Measurements from ENCODE around the gene UGT2B10.
"Not testable (repeated sequence)": the region's sequence is repeated elsewhere in the genome, so short reads cannot be mapped to it uniquely, and the experiment has no call there.

UGT2B10 gene

GRCh38 chr4:68815617-68816409 is at the start of gene UGT2B10:
Gene UGT2B10 (plus strand): TSS chr4:68815994. CDS start chr4:68816020, 26 bp downstream.
- DNase-seq = not testable (repeated sequence)

- not testable (repeated sequence) for DNase-seq
Observed at GRCh38 chr4:68771836-68772235, 44.0 kb upstream of the UGT2B10 start.

- DNase-seq = no peak
Observed at GRCh38 chr4:68773699-68774098, 42.1 kb upstream of the UGT2B10 start.

GRCh38 chr4:68780232-68780631 is 35.6 kb upstream of the UGT2B10 start:
- no peak for DNase-seq

GRCh38 chr4:68797048-68797447 is 18.7 kb upstream of the UGT2B10 start:
- DNase-seq = no peak

GRCh38 chr4:68797618-68798017 is 18.2 kb upstream of the UGT2B10 start:
- no peak for DNase-seq

- no peak for DNase-seq
Observed at GRCh38 chr4:68803013-68803412, 12.8 kb upstream of the UGT2B10 start.

GRCh38 chr4:68808060-68808459 is 7.7 kb upstream of the UGT2B10 start:
- DNase-seq = no peak

- no peak for DNase-seq
Observed at GRCh38 chr4:68810919-68811318, 4.9 kb upstream of the UGT2B10 start.

- DNase-seq = not testable (repeated sequence)
Observed at GRCh38 chr4:68816410-68817265, 844 bp downstream of the UGT2B10 start.

- DNase-seq = no peak
Observed at GRCh38 chr4:68817386-68817785, 1.6 kb downstream of the UGT2B10 start.

- DNase-seq = not testable (repeated sequence)
Observed at GRCh38 chr4:68818030-68818462, 2.3 kb downstream of the UGT2B10 start.

- DNase-seq = no peak
Observed at GRCh38 chr4:68831642-68832041, 15.8 kb downstream of the UGT2B10 start.

- DNase-seq = no peak
Observed at GRCh38 chr4:68850293-68850692, 34.5 kb downstream of the UGT2B10 start.

- no peak for DNase-seq
Observed at GRCh38 chr4:68855771-68856170, 40.0 kb downstream of the UGT2B10 start.

- DNase-seq = no peak
Observed at GRCh38 chr4:68858039-68858438, 42.2 kb downstream of the UGT2B10 start.

GRCh38 chr4:68859655-68860054 is 43.9 kb downstream of the UGT2B10 start:
- no peak for DNase-seq

- no peak for DNase-seq
Observed at GRCh38 chr4:68861057-68861456, 45.3 kb downstream of the UGT2B10 start.

GRCh38 chr4:68864438-68865187 is 48.8 kb downstream of the UGT2B10 start:
- no peak for DNase-seq

- no peak for DNase-seq
Observed at GRCh38 chr4:68865188-68865638, 49.4 kb downstream of the UGT2B10 start.

GRCh38 chr4:68865760-68866159 is 50.0 kb downstream of the UGT2B10 start:
- no peak for DNase-seq

GRCh38 chr4:68869274-68869773 is 53.5 kb downstream of the UGT2B10 start:
- no peak for DNase-seq

Measured in SHP77 treated with DMSO at 0.1 percent for 48 hours (cell line).